Esophagus squamous epithelium (tissue), 5 donors: ENCODE data around the gene HAO1. TPM values are rescaled to one million over a fixed set of nuclear protein-coding genes. Genes with fewer than 3 reads are reported as not detected.

Experiments used
- DNase-seq: peaks from one replicate; lab custom pipeline; 2025; lab: John Stamatoyannopoulos, UW
- H3K27ac ChIP-seq, 4 donors: fragments of 200-600 bp; sonication (generic); one replicate each; pipeline ENCODE4 v1.5.1; 2016 to 2019; ENCODE audit warnings: mild to moderate bottlenecking in 1 of 4
- H3K27me3 ChIP-seq, 4 donors: fragments of 200-600 bp; sonication (generic); 1 replicate in 3 of 4; 2 replicates in 1 of 4; pipeline versions ENCODE4 v1.5.1 to v1.6.0; 2017 to 2021; ENCODE audit warnings: antibody characterized with exemption in 1 of 4
- H3K36me3 ChIP-seq, 3 donors: fragments of 200-600 bp; sonication (generic); one replicate each; pipeline ENCODE4 v1.5.1; 2016 to 2019
- H3K4me1 ChIP-seq, 3 donors: fragments of 200-600 bp; sonication (generic); one replicate each; pipeline ENCODE4 v1.5.1; 2017 to 2019
- H3K4me3 ChIP-seq, 4 donors: fragments of 200-600 bp; sonication (generic); 1 replicate in 3 of 4; 2 replicates in 1 of 4; pipeline ENCODE4 v1.5.1; 2016 to 2019; ENCODE audit warnings: mild to moderate bottlenecking in 2 of 4, moderate library complexity in 1 of 4
- H3K9me3 ChIP-seq, 3 donors: fragments of 200-600 bp; sonication (generic); one replicate each; pipeline ENCODE4 v1.5.1; 2016 to 2019
- POLR2A ChIP-seq, 4 donors: fragments of 450-650 bp; IDR thresholded peaks; one replicate each; pipeline ENCODE4 v1.6.1; 2017; ENCODE audit warnings: antibody characterized with exemption in 4 of 4, mild to moderate bottlenecking in 4 of 4, moderate library complexity in 3 of 4
- WGBS, 2 donors: methylation state at CpG; one replicate each; pipeline ENCODE4 v1.1.5; 2018; 5-methylcytosine and 5-hydroxymethylcytosine counted together
- intact Hi-C: fragments of 100-400 bp; cut with DNase I; formaldehyde crosslinking; loops from one replicate; pipeline ENCODE4 v1.15.0; 2022
- total RNA-seq, 4 donors: library from RNA; depleted of rRNA; stranded (reverse); fragments of >200 nt; gene quantifications; one replicate each; pipeline ENCODE4 v1.1.0, GENCODE V29; 2016
- TF ChIP-seq, protein P1 (sequence below), 6 experiments: fragments of 450-650 bp in 4 of 6; fragments of 200-600 bp in 2 of 6; sonication (generic) in 2 of 6; IDR thresholded peaks; one replicate each; pipeline ENCODE4 v1.5.1; 2016 to 2019; ENCODE audit warnings: antibody characterized with exemption in 6 of 6, mild to moderate bottlenecking in 4 of 6, moderate library complexity in 4 of 6
- donor health status: DM: yes; HTN: yes; CAD: no.

Gene HAO1
- total RNA-seq, 4 donors from 2014 or later, result 0.70 TPM; not detected in 3

DNA sequence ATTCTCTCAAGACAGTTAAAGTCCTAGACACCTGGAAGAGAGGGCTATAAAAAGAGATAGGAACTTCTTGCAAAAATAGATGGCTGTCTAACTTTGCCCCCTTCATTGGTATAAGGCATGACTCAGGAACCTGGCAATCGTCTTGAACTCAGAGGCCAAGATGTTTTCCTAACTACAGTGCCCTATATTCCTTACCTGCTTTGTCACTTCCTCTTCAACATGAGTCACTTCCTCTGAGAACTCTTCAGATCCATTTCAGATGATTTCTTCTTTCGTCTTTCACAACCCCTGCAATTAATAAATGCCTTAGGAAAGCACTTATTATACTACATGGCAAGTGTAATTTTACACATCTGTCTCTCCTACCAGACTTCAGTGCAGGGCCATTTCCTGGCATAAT is 83.5 kb downstream of the HAO1 start:
- intact Hi-C loops, result no loop called here
- H3K9me3 ChIP-seq, result no peaks in the 10 kb centered on the region
- H3K27ac ChIP-seq, result no peak overlapping the region
- no peak for DNase-seq
- 11 to 19% methylated on average over 2 of the region's 2 CpGs for WGBS, 2 donors
- no peak overlapping the region for H3K4me3 ChIP-seq
- no peaks in the 10 kb centered on the region for H3K27me3 ChIP-seq
- H3K4me1 ChIP-seq, result peaks cover 0 to 3% (median 0%) of the 10 kb centered on the region in 3 donors
- TF ChIP-seq, protein P1, sequence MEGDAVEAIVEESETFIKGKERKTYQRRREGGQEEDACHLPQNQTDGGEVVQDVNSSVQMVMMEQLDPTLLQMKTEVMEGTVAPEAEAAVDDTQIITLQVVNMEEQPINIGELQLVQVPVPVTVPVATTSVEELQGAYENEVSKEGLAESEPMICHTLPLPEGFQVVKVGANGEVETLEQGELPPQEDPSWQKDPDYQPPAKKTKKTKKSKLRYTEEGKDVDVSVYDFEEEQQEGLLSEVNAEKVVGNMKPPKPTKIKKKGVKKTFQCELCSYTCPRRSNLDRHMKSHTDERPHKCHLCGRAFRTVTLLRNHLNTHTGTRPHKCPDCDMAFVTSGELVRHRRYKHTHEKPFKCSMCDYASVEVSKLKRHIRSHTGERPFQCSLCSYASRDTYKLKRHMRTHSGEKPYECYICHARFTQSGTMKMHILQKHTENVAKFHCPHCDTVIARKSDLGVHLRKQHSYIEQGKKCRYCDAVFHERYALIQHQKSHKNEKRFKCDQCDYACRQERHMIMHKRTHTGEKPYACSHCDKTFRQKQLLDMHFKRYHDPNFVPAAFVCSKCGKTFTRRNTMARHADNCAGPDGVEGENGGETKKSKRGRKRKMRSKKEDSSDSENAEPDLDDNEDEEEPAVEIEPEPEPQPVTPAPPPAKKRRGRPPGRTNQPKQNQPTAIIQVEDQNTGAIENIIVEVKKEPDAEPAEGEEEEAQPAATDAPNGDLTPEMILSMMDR (IDR thresholded peaks at IDR 0.05), result no peak
- no peak for TF ChIP-seq POLR2A (IDR thresholded peaks at IDR 0.05)
- H3K36me3 ChIP-seq, result no peaks in the 10 kb centered on the region

DNA sequence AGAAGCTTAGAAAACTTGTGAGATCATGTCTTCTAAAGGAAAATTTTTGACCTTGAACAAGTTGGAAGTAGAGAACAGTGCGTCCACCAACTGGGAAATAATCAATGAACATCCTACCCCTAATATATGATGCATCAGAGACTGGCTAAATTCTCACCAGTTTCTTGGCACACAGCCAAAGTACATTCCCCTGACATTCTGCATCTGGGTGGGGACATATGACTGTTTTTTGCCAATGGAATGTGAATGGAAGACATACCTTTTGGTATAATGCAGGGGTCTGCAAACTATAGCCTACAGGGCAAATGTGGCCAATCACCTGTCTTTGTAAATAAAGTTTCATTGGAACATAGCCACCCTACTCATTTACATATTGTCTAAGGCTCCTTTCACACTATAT is 84.7 kb downstream of the HAO1 start:
- H3K36me3 ChIP-seq, result no peaks in the 10 kb centered on the region
- TF ChIP-seq, protein P1 (IDR thresholded peaks at IDR 0.05), result no peak
- TF ChIP-seq POLR2A (IDR thresholded peaks at IDR 0.05), result no peak
- 64 to 100% methylated on average over 1 of the region's 1 CpG for WGBS, 2 donors

DNA sequence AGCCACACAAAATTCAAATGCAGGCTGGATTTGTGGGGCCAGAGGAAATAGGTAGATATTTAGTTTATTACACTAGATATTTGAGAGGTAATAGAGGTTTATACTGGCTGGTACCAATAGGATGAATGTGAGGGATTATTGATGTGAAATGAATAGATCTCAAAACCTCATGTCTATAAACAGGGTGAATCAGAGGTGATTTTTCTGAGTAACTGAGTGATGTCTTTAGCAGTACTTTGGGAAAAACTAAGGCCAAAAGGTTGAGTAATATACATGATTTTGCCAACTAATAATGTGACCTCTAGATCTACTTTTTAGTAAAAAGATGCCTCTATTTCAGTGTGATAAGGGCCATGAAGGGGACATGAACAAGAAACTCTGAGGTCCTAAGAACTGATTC is 86.8 kb downstream of the HAO1 start:
- Histone ChIP-seq H3K4me3 (no peak overlapping the region), H3K9me3 (no peaks in the 10 kb centered on the region), H3K27me3 (no peaks in the 10 kb centered on the region), H3K4me1 (no peaks in the 10 kb centered on the region), H3K27ac (no peak overlapping the region), H3K36me3 (no peaks in the 10 kb centered on the region)
- no peak for TF ChIP-seq POLR2A (IDR thresholded peaks at IDR 0.05)
- TF ChIP-seq, protein P1 (IDR thresholded peaks at IDR 0.05), result no peak
- intact Hi-C loops, result no loop called here
- DNase-seq, result no peak

More for the DNA sequence above, 84.7 kb downstream of the HAO1 start:
- intact Hi-C loops, result no loop called here
- Histone ChIP-seq H3K4me3 (no peak overlapping the region), H3K4me1 (peaks cover 0 to 3% (median 0%) of the 10 kb centered on the region in 3 donors), H3K27me3 (no peaks in the 10 kb centered on the region), H3K27ac (no peak overlapping the region), H3K9me3 (no peaks in the 10 kb centered on the region)
- no peak for DNase-seq

DNA sequence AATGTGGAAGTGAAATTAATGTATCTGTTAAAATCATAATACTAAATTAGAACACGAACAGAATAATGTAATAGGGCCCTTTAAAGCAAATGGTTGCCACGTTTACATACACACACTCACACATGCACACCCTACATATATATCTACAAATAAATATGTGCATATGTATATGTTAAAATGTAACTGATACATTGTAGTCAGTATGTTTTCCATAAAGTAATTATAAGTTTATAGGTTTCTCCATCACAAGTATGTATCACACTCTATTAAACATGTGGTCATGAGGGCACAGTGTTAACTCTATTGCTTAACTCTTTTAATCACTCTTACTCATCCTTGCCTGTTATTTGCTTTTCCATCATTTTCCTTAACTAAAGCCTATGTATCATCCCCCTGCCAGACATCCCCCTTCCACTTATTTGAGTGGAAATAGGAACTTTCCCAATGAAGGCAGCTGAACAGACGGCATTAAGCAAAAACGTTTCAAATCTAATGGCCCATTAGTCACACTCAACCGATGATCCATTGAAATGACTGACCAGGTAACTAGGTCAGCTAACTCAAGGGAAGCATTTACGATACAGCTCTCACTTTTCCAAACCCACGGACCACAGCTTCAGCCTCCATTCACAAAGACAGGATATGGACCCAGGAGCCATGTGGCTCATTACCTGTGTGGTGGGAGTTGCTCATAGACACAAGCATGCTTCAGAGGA is 89.3 kb downstream of the HAO1 start:
- TF ChIP-seq, protein P1 (IDR thresholded peaks at IDR 0.05), result no peak
- no peak for TF ChIP-seq POLR2A (IDR thresholded peaks at IDR 0.05)
- intact Hi-C loops, result no loop called here
- no peak for DNase-seq

DNA sequence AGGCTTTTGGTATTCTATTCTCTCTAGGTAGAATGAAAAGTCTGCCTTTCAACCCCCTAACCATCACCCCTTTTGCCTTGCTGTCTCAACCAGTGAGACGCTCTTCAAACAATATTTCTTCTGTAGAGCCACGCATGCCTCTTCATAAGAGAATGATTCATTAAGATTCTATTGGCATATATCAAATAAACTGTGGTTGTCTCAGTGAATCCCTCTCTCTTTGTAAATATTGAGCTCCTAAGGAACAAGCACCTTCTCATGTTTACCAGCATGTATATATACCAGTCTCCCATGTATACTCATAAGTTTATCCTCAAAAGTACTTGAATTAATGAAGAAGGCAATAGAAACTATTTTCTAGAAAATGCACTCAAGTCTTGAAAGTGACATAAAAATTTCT is 90.6 kb downstream of the HAO1 start:
- no peak overlapping the region for H3K27ac ChIP-seq
- TF ChIP-seq POLR2A (IDR thresholded peaks at IDR 0.05), result no peak
- TF ChIP-seq, protein P1 (IDR thresholded peaks at IDR 0.05), result no peak
- intact Hi-C loops, result no loop called here
- no peaks in the 10 kb centered on the region for H3K36me3 ChIP-seq
- H3K9me3 ChIP-seq, result no peaks in the 10 kb centered on the region
- no peaks in the 10 kb centered on the region for H3K27me3 ChIP-seq
- 57 to 88% methylated on average over 2 of the region's 2 CpGs for WGBS, 2 donors
- no peaks in the 10 kb centered on the region for H3K4me1 ChIP-seq
- no peak for DNase-seq
- H3K4me3 ChIP-seq, result no peak overlapping the region

More for the DNA sequence above, 89.3 kb downstream of the HAO1 start:
- WGBS, 2 donors, result 46 to 54% methylated on average over 7 of the region's 7 CpGs
- H3K27me3 ChIP-seq, result no peaks in the 10 kb centered on the region
- H3K4me1 ChIP-seq, result no peaks in the 10 kb centered on the region
- H3K9me3 ChIP-seq, result no peaks in the 10 kb centered on the region
- no peaks in the 10 kb centered on the region for H3K36me3 ChIP-seq
- no peak overlapping the region for H3K27ac ChIP-seq
- H3K4me3 ChIP-seq, result no peak overlapping the region
